Suprapubic skin (tissue), 3 donors: ENCODE results near the gene MDFI.

Experiments used
- CTCF ChIP-seq, 2 donors: fragments of 200-600 bp in 1 of 2; fragments of 450-650 bp in 1 of 2; sonication (generic) in 1 of 2; IDR thresholded peaks; one replicate each; pipeline ENCODE4 v1.5.1; 2016 to 2019; ENCODE audit warnings: antibody characterized with exemption in 2 of 2, mild to moderate bottlenecking in 1 of 2, moderate library complexity in 1 of 2
- POLR2A ChIP-seq, 2 donors: fragments of 450-650 bp; IDR thresholded peaks; one replicate each; pipeline ENCODE4 v1.6.1; 2017; ENCODE audit warnings: antibody characterized with exemption in 2 of 2, mild to moderate bottlenecking in 2 of 2, moderate library complexity in 2 of 2

GRCh38 chr6:41668968-41669367 is 30.7 kb downstream of the MDFI start:
- TF ChIP-seq CTCF (IDR thresholded peaks at IDR 0.05) (no peak), POLR2A (IDR thresholded peaks at IDR 0.05) (no peak)
